PC-3 (cell line): ENCODE results near the gene ADCY10.

Source experiments
- CTCF ChIP-seq: fragments of 300-600 bp; sonication (generic); conservative IDR thresholded peaks from 2 replicates; pipeline ENCODE4 v1.5.1; 2017; ENCODE audit warnings: antibody characterized with exemption, low read depth, mild to moderate bottlenecking, low read length
- EZH2 ChIP-seq: fragments of 300-600 bp; sonication (generic); IDR thresholded peaks from one replicate; pipeline ENCODE4 v1.6.1; 2017; ENCODE audit warnings: antibody characterized with exemption, mild to moderate bottlenecking, low read length; ENCODE audit not compliant: unreplicated experiment
- EZH2phosphoT487 ChIP-seq: fragments of 300-600 bp; sonication (generic); IDR thresholded peaks from 2 replicates; pipeline ENCODE4 v1.6.1; 2018; ENCODE audit warnings: mild to moderate bottlenecking, antibody characterized with exemption, low read length, borderline replicate concordance

GRCh38 chr1:167856711-167857418, 57.1 kb downstream of the ADCY10 start:
- TF ChIP-seq CTCF: no peak
- TF ChIP-seq EZH2phosphoT487: no peak
- no peak for TF ChIP-seq EZH2
